ENCODE data around the gene PEX5L. TPM values are rescaled to one million over a fixed set of nuclear protein-coding genes. Genes with fewer than 3 reads are reported as not detected.

The PEX5L gene
- total and polyA plus RNA-seq, 12 donors: 0.03 to 1.1 (median 0.16) TPM; not detected in 3

- H3K27me3 ChIP-seq: no peaks in the 10 kb centered on the region
- H3K36me3 ChIP-seq (replicated peaks in 1 of 2): no peaks in the 10 kb centered on the region
- H3K27ac ChIP-seq: no peak overlapping the region
- H3K4me1 ChIP-seq (replicated peaks in 1 of 2): no peaks in the 10 kb centered on the region
- intact Hi-C loops (cut with DNase I): no loop called here
- TF ChIP-seq POLR2A (IDR thresholded peaks at IDR 0.05) (no peak), CTCF (IDR thresholded peaks at IDR 0.05) (no peak)
- no peak overlapping the region for H3K4me3 ChIP-seq
- no peaks in the 10 kb centered on the region for H3K9me3 ChIP-seq (replicated peaks in 1 of 3)
- no peak for DNase-seq
- 73 to 89% (median 87%) methylated on average over 4 of the region's 4 CpGs for WGBS, 4 donors
Measured at GRCh38 chr3:179861953-179862352, 174.8 kb downstream of the PEX5L start.

GRCh38 chr3:179861292-179861691, 175.4 kb downstream of the PEX5L start:
- WGBS, 4 donors: 93 to 98% (median 95%) methylated on average over 5 of the region's 5 CpGs

GRCh38 chr3:179860275-179861107, 176.2 kb downstream of the PEX5L start:
- no peaks in the 10 kb centered on the region for H3K27me3 ChIP-seq
- intact Hi-C loops (cut with DNase I): no loop called here
- no peak for DNase-seq
- no peaks in the 10 kb centered on the region for H3K9me3 ChIP-seq (replicated peaks in 1 of 3)
- WGBS, 4 donors: 83 to 89% (median 84%) methylated on average over 11 of the region's 11 CpGs
- no peaks in the 10 kb centered on the region for H3K4me1 ChIP-seq (replicated peaks in 1 of 2)
- H3K36me3 ChIP-seq (replicated peaks in 1 of 2): no peaks in the 10 kb centered on the region
- TF ChIP-seq POLR2A (IDR thresholded peaks at IDR 0.05): no peak
- H3K27ac ChIP-seq: no peak overlapping the region
- H3K4me3 ChIP-seq: no peak overlapping the region

More at GRCh38 chr3:179861292-179861691, 175.4 kb downstream of the PEX5L start:
- Histone ChIP-seq H3K4me3 (no peak overlapping the region), H3K36me3 (replicated peaks in 1 of 2) (no peaks in the 10 kb centered on the region), H3K27me3 (no peaks in the 10 kb centered on the region), H3K27ac (no peak overlapping the region), H3K9me3 (replicated peaks in 1 of 3) (no peaks in the 10 kb centered on the region), H3K4me1 (replicated peaks in 1 of 2) (no peaks in the 10 kb centered on the region)
- no peak for DNase-seq
- no peak for TF ChIP-seq CTCF (IDR thresholded peaks at IDR 0.05)
- no peak for TF ChIP-seq POLR2A (IDR thresholded peaks at IDR 0.05)
- intact Hi-C loops (cut with DNase I): no loop called here

- TF ChIP-seq CTCF (IDR thresholded peaks at IDR 0.05): no peak
- no peak for TF ChIP-seq POLR2A (IDR thresholded peaks at IDR 0.05)
- H3K27ac ChIP-seq: no peak overlapping the region
- intact Hi-C loops (cut with DNase I): no loop called here
Measured at GRCh38 chr3:179853176-179853575, 183.6 kb downstream of the PEX5L start.

More at GRCh38 chr3:179853176-179853575, 183.6 kb downstream of the PEX5L start:
- no peak for DNase-seq
- Histone ChIP-seq H3K9me3 (replicated peaks in 1 of 3) (no peaks in the 10 kb centered on the region), H3K27me3 (no peaks in the 10 kb centered on the region), H3K4me3 (no peak overlapping the region), H3K4me1 (replicated peaks in 1 of 2) (no peaks in the 10 kb centered on the region), H3K36me3 (replicated peaks in 1 of 2) (no peaks in the 10 kb centered on the region)
- WGBS, 4 donors: 30 to 41% (median 38%) methylated on average over 2 of the region's 2 CpGs

Data from adrenal gland (tissue), 12 donors.